GM18868 (cell line): ENCODE measurements around the gene CAV1.

Source experiments
- ATAC-seq: cut with Tn5 transposase; IDR thresholded peaks from one replicate; pipeline ENCODE4 v1.9.1; 2021; ENCODE audit warnings: mild to moderate bottlenecking, moderate library complexity; ENCODE audit not compliant: unreplicated experiment

Gene CAV1

GRCh38 chr7:116598861-116599260, 74.0 kb downstream of the CAV1 start:
- no peak for ATAC-seq

DNA sequence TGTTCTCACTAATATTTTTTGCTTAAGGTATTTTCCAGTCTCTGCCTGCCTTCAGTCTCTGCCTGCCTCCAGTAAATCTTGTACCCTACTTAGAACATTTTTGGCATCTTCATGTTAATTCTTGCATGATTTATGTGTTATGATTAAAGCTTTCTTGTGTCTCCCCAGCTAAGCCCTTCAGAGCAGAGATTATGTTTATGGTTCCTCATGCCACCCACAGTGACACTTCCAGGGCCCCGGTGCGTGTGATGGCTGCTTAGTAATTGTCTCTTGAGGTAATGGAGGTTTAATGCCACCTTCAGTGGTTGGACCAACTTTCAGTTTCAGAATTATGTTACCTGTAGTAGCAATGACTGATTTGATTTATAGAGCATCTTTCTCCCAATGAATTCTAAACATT, 76.6 kb downstream of the CAV1 start:
- peak; percentile 79 for ATAC-seq

GRCh38 chr7:116607299-116607698, 82.5 kb downstream of the CAV1 start:
- ATAC-seq = no peak

DNA sequence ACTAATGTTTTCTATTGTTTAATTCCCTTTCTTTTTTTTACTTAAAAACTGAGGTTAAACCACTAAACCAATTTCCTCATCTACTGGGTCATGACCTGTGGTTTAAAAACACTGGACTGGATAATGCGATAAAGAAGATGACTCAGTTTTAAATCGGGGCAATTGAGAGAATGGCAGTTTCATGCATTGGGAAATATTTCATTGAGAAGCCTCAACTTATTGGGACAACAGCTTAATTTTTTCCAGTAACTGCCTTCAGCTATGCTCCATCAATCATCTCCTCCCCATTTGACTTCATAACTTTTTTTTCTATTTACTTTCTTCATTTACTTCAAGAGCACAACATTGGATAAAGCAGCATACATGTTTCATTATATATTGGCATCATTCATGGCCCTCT, 85.4 kb downstream of the CAV1 start:
- no peak for ATAC-seq

DNA sequence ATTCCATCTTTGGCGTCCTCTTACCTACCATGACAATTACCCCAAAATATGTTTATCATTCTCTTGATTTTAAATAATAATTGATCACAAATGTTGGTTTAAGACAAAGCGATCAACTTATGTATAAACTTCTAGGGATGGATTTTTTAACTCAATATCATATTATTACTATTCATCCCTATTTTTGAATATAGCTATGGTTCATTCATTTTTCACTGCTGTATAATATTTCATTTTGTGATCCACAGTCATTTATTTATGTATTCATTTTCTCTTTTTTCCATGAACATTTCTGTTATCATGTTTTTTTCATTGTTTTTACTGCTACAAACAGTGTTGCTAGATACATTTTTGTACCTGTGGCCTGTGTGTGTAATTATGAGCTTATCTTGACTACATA, 85.9 kb downstream of the CAV1 start:
- no peak for ATAC-seq
